HK-2 (cell line): Measurements from ENCODE around the gene MITF.
A peak's percentile ranks its signal among the peaks of the same experiment; 100 is the strongest.

Source experiments
- DNase-seq: peaks from one replicate; pipeline ENCODE4 v3.0.0-alpha.2; 2018; ENCODE audit not compliant: unreplicated experiment

Gene MITF

DNA sequence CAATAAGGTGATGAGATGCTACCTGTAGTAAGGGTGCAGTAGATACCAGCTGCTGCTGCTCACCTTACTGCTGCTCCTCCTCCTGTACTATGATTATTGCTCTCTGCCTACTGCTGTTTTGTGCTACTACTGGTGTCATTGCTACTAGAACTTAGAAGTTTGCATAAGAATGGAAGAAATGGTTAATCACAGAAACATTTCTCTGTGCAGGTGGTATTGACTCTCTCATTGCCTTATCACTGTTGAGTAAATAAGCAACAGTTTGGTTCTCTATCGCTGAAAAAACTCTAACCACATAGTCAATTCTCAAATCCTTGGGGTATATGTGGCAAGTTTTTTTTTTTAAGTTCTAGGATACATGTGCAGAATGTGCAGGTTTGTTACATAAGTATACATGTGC is 16.5 kb downstream of the MITF start:
- DNase-seq: no peak

- peak; percentile 17 for DNase-seq
Observed at GRCh38 chr3:69761896-69762767, 22.9 kb downstream of the MITF start.

DNA sequence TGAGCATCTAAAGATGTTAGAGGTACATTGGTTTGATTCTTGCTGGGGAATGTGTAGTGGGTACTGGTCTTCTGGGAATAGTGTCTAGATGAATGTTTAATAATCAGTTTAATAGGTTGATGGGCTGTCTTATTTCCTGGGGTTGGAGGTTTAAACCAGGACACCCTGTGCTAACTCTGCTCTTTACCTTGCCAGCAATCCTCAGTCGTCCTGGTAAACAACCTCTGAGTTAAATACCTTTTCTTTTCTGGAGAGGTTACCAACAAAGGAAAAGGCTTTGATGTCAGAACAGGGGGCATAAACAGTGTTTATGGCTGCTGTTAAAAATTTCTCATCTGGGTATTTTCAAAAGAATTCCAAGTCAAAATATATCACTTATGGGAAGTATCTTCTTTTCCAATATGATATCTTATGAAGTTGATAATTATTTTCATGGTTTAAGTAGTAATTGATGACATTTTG is 23.5 kb downstream of the MITF start:
- DNase-seq: no peak

DNA sequence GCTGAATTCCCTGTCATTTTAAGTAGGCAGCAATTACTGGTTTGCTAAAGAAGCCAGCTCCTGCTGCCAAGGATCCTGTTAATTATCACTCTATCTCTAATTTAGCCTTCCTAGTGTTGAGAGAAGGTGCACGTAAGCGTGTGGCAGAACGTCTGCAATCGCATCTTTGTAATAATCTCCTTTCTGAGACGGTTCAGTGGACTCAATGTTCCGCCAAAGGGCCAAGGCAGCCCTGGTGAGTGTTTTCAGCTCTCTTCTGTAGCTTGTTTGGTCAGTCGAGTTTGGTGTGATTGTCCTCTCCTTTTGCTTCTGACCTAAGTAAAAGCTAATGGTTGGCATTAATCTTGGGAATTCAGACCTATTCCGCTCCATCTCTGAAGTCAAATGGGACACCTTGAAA is 24.2 kb downstream of the MITF start:
- DNase-seq: peak; percentile 33

- no peak for DNase-seq
Observed at GRCh38 chr3:69764121-69764741, 25.0 kb downstream of the MITF start.

- DNase-seq: no peak
Observed at GRCh38 chr3:69764861-69765260, 25.6 kb downstream of the MITF start.

DNA sequence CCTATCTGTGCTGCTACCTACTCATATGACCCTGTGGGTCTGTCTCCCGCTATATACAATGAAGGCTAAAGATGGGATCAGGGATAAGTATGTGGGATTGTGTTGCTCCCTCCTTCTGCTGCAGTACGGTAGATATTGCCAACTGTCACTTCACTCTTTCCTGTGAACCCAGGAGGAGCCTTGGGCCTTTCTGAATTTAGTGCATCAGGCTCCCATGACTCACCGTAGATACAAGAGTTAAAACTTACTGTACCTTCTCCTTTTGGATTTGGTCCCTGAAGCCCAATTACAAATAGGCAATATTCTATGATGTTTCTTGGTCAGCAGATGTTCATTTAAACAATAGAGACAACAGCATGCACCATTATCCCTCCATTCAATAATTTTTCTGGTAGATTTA is 27.4 kb downstream of the MITF start:
- DNase-seq: no peak

DNA sequence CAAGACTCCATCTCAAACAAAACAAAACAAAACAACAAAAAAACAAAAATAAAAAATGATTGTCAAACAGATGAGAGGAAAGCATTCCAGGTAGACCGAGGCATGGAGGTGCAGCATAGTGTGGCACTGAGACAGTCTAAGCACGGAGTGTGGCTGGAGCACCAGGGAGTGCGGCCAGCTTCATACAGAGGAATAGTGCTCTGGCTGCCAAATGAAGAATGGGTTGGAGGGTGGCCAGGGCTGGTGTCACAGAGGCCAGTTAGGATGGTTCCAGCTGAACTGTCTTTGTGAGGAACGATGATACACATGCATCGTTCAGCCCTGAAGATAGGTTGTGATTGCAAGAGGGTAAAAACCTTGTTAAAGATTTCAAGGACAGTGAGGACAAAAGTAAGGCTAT is 28.3 kb downstream of the MITF start:
- no peak for DNase-seq

DNA sequence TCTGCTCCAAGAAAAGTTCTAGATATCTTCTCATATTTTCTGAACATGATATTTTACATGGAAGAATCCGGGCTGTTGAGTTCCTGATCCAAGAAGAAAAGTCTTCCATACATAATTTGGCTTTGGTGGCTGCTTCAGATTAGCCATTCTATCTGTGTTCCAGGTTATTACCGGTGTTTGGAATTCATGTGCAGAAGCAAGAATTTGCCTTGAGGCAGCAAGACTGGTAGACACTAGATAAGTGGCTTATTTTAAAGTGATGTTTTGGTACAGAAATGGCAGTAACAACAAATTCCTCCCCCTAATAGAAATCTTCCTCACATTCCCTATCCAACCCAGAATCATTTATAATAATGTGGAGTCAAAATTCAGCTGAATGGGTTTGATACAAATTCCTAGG is 29.2 kb downstream of the MITF start:
- no peak for DNase-seq

GRCh38 chr3:69770219-69770618 is 31.0 kb downstream of the MITF start:
- no peak for DNase-seq

DNA sequence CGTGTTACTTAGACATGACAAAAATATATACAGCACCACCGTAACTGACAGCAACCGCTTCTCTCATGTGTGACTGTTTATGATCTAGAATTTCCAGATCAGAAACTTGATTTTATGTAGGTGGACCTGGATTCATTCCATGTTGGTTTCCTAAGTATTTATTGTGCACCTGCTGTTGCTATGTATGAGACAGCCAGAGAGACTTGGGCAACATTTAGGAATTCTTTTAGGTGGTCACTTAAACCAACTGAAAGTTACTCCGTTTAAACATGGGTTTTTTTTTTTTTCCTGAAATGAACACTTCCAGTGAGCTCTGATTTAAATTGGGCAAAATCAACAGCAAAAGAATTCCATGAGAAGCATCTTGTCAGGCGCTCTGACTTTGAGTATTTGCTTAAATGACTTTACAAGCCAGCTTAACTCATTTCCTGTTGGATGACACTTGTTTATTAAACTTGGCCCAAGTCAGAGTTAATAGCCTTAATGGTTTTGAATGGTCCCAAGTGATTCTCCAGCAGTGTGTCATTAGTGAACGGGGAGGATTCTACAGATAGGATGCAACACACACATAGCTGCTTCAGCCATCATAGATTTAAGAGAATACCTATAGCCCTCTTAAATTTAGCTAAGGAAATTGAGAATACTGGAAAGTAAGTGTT is 31.8 kb downstream of the MITF start:
- DNase-seq: no peak

- DNase-seq: no peak
Observed at GRCh38 chr3:69772152-69772867, 33.0 kb downstream of the MITF start.

DNA sequence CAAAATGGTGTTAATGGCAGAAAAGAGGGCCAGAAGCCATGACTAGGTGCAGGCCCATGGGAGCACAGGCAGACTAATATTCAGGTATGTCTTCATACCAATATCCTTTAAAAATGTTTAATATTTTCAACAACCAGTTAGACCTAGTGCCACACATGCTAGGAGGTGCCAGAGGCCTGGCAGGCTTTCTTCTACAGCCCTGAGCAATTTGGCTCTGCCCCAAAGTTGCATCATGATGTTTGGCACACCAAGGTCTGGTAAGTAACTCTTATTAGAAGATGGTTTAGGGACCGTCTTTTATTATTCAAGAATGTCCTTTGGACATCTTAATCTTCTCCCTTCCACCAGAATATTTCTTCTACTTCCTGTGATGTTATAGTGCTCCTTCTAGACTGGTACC is 34.8 kb downstream of the MITF start:
- no peak for DNase-seq

DNA sequence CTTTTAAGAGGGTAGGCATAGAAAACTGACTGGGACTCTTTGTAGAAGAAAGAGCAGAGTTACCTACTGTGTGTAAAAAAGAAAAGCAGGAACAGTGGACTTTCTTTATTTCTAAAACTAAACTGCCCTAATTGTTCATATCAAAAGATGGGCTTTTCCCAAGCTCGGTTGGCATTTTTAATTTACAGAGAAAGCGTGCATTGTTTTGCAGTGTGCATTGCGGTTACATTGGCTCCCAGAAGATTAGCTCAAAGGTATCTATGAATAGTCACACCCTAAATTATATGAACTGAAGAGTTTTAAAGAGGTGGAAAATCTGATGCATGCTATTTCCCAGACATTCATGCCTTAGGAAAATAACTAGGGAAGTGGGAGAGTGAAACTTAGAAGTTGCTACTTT is 36.5 kb downstream of the MITF start:
- DNase-seq: no peak

- DNase-seq: no peak
Observed at GRCh38 chr3:69776289-69776688, 37.0 kb downstream of the MITF start.

- DNase-seq: no peak
Observed at GRCh38 chr3:69776920-69777581, 37.8 kb downstream of the MITF start.

DNA sequence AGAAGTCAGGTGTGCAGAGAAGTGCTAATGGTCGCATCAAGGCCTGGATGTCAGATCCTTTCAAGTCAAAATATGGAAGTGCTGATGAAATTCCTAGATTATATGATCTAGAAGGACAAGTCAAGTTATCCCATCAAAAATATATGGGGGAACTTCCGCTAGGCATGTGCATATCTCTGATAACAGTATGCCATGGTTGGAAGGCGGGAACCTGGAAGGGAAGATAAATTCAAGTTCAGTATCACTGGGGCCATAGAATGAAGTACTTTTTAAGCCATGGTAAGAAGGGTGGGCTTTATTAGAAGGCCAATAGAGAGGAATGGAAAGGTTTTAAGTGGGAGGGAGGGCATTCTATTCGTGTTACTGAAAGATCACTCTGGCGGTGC is 38.3 kb downstream of the MITF start:
- no peak for DNase-seq

DNA sequence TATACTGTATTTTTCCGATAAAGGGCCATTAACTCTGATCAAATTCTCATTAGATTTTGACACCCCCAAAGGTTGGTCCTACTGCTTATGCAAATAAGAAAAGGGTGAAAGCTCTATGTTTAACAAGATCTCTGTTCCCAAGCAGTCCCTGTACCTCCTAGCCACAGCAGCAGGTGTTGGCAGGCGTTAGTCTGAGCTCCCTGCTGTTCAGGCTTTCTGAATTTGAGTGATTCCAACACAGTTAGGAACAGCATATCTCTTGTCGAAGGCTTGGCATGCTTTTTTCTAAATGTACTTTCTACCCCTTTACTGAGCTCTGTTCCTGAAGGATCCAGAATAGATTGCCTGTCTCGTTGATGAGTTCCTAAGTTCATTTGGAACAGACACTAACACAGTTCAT is 42.3 kb downstream of the MITF start:
- DNase-seq: no peak

- DNase-seq: peak; percentile 70
Observed at GRCh38 chr3:69784954-69785514, 45.8 kb downstream of the MITF start.

- DNase-seq: no peak
Observed at GRCh38 chr3:69785769-69786320, 46.6 kb downstream of the MITF start.

DNA sequence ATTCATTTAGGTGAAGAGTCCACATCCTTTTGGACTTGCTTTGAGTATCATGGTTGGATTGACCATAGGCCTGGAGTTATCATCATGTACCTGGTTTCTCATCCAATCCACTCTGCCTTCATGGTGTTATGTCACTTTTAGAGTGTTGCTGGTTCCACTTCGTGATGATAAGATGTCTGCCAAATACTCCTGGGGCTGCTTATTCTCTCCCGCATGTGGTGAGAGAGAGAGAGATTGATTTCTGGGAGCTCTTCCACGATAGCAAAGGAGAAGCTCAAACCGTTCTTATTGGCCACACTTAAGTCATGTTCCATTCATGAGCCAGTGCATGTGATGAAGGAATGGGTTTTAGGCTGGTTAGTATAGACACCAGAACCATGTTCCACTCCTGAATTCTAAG is 47.6 kb downstream of the MITF start:
- DNase-seq: no peak
